Left ventricle myocardium superior (tissue), 1 donor: ENCODE data around the gene TMEM91. TPM values are rescaled to one million over a fixed set of nuclear protein-coding genes. Genes with fewer than 3 reads are reported as not detected.
"Not testable (repeated sequence)": the region's sequence is repeated elsewhere in the genome, so short reads cannot be mapped to it uniquely, and the experiment has no call there.

Experiments
- ATAC-seq: fragments of 200-7000 bp; cut with Tn5 transposase; one replicate; pipeline ENCODE4 v1.9.1; 2020; ENCODE audit warnings: mild to moderate bottlenecking, moderate library complexity
- DNase-seq: peaks from one replicate; pipeline ENCODE4 v3.0.0-alpha.2; 2020
- intact Hi-C: fragments of 100-400 bp; cut with micrococcal nuclease; formaldehyde crosslinking; loops from one replicate; pipeline ENCODE4 v1.11.0; 2022
- total RNA-seq: library from RNA; stranded (reverse); fragmentation: NEBNext Ultra II Directional; extraction: Animal tissue kit (Norgen Biotek cat#: 25700); gene quantifications from one replicate; pipeline ENCODE4 v1.2.1, GENCODE V29; 2021
- donor health status: DM: no; HTN: yes; CAD: no; lungs with severe emphysema.

The TMEM91 gene
- total RNA-seq, 1 donor from 2014 or later, result 3.6 TPM

- ATAC-seq, result peak; percentile 34
- peak; percentile 85 for DNase-seq
- intact Hi-C loops, result no loop called here
Measured at GRCh38 chr19:41352609-41353465, 23.5 kb upstream of the TMEM91 start.

- DNase-seq, result peak; percentile 94
- peak; percentile 71 for ATAC-seq
- intact Hi-C loops, result no loop called here
Measured at GRCh38 chr19:41353466-41354342, 22.6 kb upstream of the TMEM91 start, which contains the start of gene TGFB1. TGFB1 (minus strand) TSS chr19:41353922; CDS start chr19:41353044, 878 bp downstream.

- intact Hi-C loops, result no loop called here
- ATAC-seq (no peak), DNase-seq (peak; percentile 45)
Measured at GRCh38 chr19:41354343-41354953, 21.9 kb upstream of the TMEM91 start.

GRCh38 chr19:41355035-41355434 lies 21.3 kb upstream of the TMEM91 start:
- intact Hi-C loops, result no loop called here
- ATAC-seq, result no peak
- no peak for DNase-seq

- DNase-seq (peak; percentile 50), ATAC-seq (no peak)
- intact Hi-C loops, result no loop called here
Measured at GRCh38 chr19:41355802-41356201, 20.5 kb upstream of the TMEM91 start.

- ATAC-seq (no peak), DNase-seq (no peak)
- intact Hi-C loops, result no loop called here
Measured at GRCh38 chr19:41356984-41357739, 19.2 kb upstream of the TMEM91 start.

- no peak for ATAC-seq
- DNase-seq, result no peak
- intact Hi-C loops, result no loop called here
Measured at GRCh38 chr19:41357746-41358145, 18.6 kb upstream of the TMEM91 start.

GRCh38 chr19:41359741-41360140 lies 16.6 kb upstream of the TMEM91 start:
- ATAC-seq, result no peak
- no peak for DNase-seq
- intact Hi-C loops, result no loop called here

- DNase-seq (no peak), ATAC-seq (no peak)
- intact Hi-C loops, result no loop called here
Measured at GRCh38 chr19:41362143-41362847, 14.0 kb upstream of the TMEM91 start.

GRCh38 chr19:41363371-41363752 lies 13.0 kb upstream of the TMEM91 start:
- no peak for ATAC-seq
- intact Hi-C loops, result no loop called here
- no peak for DNase-seq

GRCh38 chr19:41363753-41364523 lies 12.4 kb upstream of the TMEM91 start, which contains the start of gene B9D2:
B9D2 (minus strand) TSS chr19:41364149; CDS start chr19:41363519, 630 bp downstream.
- DNase-seq, result peak; percentile 98
- ATAC-seq, result peak; percentile 97
- intact Hi-C loops, result no loop called here

GRCh38 chr19:41364524-41365391 lies 11.6 kb upstream of the TMEM91 start:
- intact Hi-C loops, result no loop called here
- peak; percentile 1 for ATAC-seq
- no peak for DNase-seq

GRCh38 chr19:41366089-41366488 lies 10.2 kb upstream of the TMEM91 start:
- intact Hi-C loops, result no loop called here
- ATAC-seq (no peak), DNase-seq (no peak)

GRCh38 chr19:41367848-41368301 lies 8.5 kb upstream of the TMEM91 start:
- ATAC-seq (no peak), DNase-seq (no peak)
- intact Hi-C loops, result no loop called here

- DNase-seq (no peak), ATAC-seq (no peak)
- intact Hi-C loops, result no loop called here
Measured at GRCh38 chr19:41369769-41370168, 6.6 kb upstream of the TMEM91 start.

GRCh38 chr19:41371119-41371518 lies 5.2 kb upstream of the TMEM91 start:
- ATAC-seq, DNase-seq, intact Hi-C loops: not testable (repeated sequence)

- no peak for ATAC-seq
- intact Hi-C loops, result no loop called here
- DNase-seq, result no peak
Measured at GRCh38 chr19:41371541-41371940, 4.8 kb upstream of the TMEM91 start.
